GM12801 (cell line): Measurements from ENCODE around the gene MTREX.

Experiments used
- TF ChIP-seq, protein P1 (sequence below): IDR thresholded peaks from one replicate; pipeline ENCODE4 v1.5.1; 2011; ENCODE audit warnings: control low read depth; ENCODE audit not compliant: insufficient read length; ENCODE audit errors: extremely low read depth

Gene MTREX

GRCh38 chr5:55360190-55360589 is 52.4 kb downstream of the MTREX start:
- TF ChIP-seq, protein P1, sequence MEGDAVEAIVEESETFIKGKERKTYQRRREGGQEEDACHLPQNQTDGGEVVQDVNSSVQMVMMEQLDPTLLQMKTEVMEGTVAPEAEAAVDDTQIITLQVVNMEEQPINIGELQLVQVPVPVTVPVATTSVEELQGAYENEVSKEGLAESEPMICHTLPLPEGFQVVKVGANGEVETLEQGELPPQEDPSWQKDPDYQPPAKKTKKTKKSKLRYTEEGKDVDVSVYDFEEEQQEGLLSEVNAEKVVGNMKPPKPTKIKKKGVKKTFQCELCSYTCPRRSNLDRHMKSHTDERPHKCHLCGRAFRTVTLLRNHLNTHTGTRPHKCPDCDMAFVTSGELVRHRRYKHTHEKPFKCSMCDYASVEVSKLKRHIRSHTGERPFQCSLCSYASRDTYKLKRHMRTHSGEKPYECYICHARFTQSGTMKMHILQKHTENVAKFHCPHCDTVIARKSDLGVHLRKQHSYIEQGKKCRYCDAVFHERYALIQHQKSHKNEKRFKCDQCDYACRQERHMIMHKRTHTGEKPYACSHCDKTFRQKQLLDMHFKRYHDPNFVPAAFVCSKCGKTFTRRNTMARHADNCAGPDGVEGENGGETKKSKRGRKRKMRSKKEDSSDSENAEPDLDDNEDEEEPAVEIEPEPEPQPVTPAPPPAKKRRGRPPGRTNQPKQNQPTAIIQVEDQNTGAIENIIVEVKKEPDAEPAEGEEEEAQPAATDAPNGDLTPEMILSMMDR: no peak

DNA sequence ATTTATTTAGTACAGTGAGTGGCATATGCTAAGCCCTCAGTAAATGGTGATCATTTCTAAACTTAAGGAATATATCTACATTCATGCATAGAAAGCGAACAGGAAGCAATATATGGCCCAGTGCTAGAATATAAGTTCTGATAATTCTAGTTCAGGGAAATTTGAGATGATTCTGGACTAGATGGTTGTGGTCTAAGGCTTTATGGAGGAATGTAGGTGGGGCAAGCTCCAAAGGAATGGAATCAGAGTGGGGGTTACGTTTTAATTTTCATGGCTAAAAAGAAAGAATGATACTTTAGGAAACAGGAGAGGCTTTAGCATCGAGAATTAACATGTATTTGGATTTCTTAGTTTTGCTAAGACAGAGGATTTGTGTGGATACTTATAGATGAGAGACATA is 56.1 kb downstream of the MTREX start:
- TF ChIP-seq, protein P1: no peak

- TF ChIP-seq, protein P1: no peak
Observed at GRCh38 chr5:55364537-55365055, 56.8 kb downstream of the MTREX start.

DNA sequence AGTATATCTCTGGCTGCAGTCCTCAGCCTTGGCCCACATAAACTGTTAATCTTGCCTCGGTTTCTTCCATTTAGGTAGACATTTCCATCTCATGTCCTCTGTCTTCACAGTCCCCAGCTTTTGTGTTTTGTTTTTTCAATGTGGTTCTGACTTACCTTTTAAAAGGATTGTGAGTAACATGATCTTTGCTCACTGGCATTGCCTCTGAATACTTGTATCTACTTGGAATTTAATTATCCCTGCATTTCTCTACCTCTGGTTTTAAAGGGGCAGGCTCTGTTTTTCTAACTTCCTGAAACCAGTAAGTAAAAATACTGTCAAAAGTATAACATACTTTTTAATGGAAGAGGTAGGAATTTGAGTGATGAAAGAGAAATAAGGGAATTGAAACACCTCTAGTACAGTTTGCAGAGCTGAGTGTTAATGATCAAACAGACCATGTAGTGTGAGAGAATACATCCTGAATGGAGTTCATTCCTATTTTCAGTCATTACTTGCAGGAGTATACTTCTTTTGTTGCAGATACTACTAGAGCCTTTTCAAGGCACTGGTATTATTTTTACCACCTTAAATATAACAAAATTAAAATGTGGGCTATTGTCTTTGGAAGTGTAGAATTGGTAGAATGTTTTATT is 62.6 kb downstream of the MTREX start:
- TF ChIP-seq, protein P1: no peak

DNA sequence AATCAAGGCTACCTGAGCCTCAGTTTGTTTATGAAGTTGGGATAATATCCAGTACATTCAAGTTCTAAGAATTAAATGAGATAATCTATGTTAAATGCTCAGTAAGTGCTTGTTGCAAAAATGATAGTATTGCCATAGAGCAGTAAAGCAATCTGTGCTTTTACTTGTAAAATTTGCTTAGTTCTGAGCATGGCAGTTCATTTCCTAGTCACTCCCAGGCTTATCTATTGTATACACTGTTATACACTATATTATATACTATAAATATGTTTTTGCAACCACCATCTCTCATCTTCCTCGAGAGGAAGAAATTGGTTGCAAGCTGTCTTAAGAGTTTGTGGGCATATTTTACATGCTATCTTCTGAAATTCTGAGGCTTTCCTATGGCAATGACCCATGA is 63.4 kb downstream of the MTREX start:
- TF ChIP-seq, protein P1: no peak

- TF ChIP-seq, protein P1: no peak
Observed at GRCh38 chr5:55372130-55372925, 64.5 kb downstream of the MTREX start.

- TF ChIP-seq, protein P1: no peak
Observed at GRCh38 chr5:55377810-55378209, 70.0 kb downstream of the MTREX start.
